HG03521 (cell line): Measurements from ENCODE around the gene TNRC6B.

Experiments used
- ATAC-seq: cut with Tn5 transposase; IDR thresholded peaks from one replicate; pipeline ENCODE4 v1.9.1; 2021; ENCODE audit warnings: mild to moderate bottlenecking, moderate library complexity; ENCODE audit not compliant: unreplicated experiment

The TNRC6B gene

DNA sequence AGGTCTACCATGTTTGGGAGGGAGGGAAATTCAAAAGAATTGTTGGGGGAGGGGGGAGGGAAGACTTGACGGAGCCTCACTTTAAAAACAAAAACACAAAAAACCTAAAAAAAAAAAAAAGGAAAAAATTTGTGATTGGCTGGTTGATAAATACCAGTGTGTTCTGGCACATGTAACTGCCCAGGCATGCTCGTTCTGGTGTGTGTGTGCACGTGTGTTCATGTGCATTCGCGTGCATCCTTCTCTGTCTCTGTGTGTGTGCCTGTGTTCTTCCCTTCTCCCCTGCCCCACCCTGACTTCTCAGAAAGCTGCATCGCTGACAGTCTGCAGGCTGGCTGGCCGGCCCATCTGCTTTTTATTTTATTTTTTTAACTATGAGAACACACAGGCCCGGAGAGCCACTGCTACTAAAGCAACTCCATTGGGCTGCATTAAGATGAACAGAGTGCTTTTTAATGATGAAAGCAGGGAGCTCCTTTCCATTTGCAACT is 146.0 kb downstream of the TNRC6B start:
- no peak for ATAC-seq

DNA sequence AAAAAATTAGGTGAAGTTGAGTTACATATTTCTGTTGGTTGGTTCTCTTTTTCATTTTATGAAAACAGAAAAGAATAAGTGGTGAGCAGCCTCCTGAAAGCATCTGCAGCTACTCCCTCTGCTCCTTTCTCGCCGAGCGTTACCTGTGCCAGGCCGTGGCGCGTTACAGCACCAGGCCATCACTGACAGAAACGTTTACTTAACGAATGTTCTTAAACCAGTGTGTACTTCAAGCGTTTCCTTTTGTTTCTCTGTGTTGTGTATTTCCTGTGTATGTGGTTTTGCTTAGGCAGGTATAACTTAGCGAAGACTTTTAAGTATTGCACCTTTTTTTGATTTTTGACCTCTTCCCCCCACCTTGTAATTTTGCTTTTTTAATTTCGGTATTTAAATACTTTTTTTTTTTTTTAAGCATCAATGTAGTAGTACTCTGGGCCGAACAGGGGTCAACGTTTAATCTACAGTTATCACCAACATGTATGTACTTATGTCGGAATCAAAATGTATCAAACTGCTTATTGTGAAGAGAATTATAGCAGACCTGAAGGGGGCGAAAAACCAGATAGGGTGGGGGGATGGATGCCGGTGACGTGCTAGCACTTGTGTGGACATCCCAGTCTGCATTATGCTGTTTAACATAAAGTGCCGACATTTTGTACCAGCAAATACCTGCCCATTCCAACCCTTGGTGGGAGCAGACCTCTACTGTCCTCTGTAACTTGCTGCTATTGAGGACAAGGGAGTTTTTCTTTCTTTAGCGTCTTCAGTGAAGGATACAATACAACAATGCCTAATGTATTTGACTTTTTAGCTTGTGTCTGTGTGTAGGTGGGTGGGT is 147.0 kb downstream of the TNRC6B start:
- ATAC-seq = no peak

DNA sequence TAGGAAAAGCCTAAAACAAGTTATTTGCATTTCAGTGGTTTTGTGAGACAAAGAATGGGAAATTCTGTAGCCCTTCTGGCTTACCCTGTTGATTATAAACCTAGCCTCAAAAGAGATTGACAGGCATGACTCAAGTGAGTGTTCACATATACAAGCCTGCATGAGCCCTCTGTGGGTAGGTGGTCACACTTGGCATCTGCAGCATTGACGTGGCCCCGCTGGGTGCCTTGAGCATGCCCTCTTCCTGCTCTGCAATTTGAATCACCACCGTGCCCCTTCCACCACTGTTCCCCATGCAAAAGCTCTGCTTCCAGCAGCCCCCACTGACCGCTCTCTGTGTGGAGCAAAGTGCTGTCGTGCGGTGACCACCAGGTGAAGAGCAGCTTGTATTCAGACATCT is 147.6 kb downstream of the TNRC6B start:
- ATAC-seq = no peak

DNA sequence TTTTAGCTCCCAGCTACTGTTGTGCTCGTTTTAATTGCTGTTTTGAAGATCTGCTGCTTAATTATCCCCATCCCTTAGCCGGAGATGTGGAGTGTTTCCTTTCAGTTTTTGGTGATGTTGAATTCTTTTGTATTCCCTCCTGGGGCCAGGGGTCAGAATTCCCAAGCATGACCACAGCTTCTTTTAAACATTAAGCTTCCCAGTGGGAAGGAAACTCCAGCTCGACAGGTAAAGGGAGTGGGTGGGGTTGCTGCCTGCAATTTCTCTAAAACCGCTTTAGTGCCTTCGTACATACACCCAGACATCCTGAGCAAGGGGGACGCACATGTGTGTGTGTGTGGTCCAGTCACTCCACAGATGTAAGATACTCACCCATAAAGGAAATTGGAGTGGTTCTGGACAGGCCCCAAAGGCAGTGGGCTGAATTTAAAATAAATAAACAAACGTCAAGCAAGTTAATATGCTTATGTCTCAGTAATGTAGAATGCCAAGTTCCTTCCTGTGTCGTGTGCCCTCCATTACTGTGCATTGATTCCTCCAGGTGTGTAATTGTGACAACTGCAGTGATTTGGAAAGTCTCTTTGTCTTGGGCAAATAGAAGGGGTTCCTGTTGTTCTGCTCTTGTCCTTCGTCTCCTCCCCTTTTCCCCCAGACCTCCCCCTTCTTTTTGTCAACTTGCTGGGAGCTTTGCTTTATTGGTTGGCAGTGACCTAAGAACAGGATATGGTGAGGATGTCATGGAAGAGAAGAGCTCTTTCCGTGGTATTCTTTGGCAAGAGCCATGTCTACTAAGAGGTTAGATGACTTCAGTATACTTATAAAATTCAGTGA is 149.4 kb downstream of the TNRC6B start:
- no peak for ATAC-seq

DNA sequence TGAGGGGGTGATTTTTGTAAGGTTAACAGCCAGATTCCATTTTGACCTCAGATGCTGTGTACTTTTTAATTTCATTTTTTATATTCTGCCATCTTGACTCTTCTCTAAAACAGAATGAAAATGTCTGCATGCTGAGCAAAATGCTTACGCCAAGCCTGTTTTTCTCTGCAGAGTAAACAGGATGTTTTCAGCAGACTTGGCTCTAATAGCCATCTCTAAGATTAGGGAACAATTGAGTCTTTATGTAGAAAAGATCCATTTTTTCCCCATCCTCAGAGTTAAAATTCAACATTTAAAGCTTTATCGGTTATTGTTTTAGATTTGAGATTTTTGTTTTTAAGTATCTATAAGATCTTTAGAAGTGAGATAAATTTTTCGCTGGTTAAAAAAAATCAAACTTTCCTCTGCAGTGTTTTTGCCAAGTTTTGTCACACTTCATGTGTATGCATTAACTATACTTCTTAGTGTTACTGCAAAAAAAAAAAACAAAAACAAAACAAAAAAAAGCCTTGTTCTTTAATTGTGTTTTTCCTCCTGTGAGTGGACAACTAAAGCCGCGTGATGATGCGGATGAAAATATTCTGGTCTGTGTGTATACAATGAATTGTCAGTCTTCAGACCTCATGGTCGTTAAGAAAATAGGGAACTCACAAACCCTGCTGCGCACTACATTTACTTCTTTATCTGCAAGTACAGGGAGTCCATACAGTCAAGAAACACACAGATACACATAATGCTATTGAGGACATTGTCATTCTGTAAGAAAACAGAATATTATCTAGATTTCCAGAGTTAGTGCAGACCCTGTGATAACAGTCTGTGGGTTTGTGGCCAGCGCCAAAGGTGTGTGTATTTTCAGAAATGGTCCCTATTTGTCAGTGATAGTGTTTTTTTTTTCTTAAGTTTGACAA is 151.1 kb downstream of the TNRC6B start:
- no peak for ATAC-seq

DNA sequence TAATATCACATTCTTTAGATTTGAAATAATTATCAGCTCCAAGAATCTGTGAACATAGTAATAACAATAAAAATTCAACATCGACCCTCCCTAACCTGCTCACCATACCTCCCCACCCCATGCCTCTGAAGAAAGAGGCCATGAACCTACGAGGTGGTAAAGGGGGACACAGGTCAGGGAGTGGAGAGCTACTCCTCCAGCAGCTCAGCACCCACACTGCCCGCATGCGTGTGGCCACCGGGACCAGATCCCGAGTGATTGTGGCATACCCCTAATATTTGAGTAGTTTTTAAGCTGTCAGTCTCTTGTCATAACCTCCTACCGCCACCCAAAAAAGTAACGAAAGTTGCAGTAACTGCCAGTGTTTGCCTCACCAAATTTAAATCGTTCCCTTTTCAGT is 151.7 kb downstream of the TNRC6B start:
- ATAC-seq = no peak

DNA sequence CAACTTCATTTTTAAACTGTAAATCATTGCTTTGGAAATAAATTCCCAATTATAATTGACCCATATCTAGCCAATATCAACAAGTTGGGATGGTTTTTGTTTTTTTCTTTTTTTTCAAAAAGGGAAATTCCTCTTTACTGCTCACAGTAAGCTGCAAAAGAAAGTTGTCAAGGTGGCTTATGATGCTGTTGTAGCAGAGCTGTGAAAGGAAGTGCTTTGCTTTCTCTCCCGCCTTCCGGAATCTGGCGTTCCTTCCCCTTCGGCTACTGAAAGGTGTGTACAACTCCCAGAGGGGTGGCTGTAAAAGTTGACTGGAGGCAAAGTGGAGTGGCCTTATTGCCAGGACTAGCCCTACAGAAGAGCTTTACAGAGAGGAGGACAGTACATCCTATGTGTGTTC is 152.4 kb downstream of the TNRC6B start:
- ATAC-seq = no peak

DNA sequence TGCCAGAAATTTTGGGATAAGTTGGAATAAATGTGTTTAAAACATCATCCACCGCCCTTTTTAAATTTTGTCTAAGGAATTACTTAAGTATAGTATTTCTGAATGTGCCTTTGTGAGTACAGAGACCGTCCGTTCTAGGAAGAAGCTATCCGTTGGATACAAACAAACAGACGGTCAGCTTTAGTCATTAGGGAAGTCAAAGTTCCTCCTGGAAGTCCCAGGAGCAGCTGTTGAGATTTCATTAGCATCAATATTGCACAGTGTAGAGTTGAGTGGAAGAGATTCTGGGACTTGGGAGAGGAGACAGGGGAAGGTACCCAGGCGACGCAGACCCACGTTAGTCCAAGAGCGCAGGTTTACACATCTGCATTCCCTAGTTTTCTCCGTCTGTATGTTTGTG is 152.9 kb downstream of the TNRC6B start:
- ATAC-seq = no peak

DNA sequence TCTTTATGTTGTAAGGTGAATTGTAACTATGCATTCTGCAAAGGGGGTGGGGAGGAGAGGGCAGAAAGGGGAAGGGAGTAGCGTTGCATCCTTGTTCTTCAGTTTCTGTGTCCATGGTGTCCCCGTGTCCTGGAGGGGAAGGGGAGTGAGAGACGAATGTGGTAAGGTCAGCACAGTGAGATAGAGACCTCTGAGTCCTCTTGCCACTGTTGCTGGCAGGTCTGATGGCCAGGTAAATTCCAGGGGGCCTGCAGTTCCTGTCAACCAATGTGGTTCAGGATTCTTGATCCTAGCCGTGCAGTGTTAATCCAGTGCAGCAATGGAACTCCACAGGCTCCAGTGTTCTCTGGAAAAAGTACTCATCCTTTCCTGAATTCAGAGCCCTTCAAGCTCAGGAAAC is 154.0 kb downstream of the TNRC6B start:
- no peak for ATAC-seq

DNA sequence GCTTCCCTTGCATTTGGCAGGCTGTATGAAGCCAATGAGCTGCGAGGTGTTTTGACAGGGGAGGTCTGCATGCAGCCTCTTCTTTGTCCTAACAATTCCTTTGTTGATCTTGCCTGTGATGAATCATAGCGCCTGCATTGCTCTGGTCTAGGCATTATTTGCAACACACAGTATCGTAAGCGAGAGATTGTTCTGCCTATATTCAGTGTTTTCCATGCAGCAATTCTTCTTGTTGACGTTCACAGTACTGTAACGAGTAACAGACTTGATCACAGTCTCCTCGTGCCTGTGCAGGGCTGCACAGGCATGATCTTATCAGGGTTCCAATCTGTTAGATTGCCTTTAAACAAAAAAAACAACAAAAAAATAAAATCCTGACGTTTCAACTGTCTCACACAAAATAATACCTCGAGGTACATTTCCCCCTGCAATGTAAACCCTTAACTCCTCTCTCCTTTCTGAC is 154.6 kb downstream of the TNRC6B start:
- no peak for ATAC-seq

DNA sequence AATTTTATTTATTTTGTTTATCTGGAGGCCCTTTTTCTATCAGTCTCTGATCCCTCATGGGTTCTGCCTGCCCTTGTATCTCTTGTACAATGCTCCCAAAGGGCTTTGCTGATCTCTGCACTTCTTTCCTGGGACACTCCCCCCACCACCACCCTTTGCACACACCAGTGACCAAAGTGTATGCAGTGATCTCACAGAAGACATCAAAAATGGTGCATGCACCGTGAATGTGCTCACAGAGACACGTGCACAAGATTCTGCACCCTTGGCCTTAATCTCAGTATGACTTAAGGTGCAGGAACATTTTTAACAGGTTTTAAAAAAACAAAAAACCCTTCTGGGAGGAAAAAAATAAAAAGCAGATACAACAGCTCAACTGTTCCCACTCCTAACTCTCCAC is 156.3 kb downstream of the TNRC6B start:
- ATAC-seq = no peak

DNA sequence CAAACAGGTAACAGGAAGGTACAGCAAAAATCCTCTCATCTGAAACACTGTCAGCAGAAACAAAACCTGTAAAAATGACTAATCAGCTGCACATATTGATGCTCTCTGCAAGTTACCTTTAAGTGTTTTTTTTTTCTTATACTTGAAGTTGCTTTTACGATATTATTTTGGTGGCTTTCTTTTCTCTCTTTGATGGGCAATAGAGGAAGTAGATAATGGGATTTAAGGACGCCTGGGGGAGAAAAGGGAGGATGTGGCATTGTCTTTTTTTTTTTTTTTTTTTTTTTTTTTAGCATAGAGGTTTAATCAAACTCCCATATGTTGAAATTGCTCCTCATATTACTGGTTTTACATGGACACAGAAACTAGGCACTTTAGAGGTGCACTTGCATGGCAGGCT is 157.2 kb downstream of the TNRC6B start:
- ATAC-seq = no peak

DNA sequence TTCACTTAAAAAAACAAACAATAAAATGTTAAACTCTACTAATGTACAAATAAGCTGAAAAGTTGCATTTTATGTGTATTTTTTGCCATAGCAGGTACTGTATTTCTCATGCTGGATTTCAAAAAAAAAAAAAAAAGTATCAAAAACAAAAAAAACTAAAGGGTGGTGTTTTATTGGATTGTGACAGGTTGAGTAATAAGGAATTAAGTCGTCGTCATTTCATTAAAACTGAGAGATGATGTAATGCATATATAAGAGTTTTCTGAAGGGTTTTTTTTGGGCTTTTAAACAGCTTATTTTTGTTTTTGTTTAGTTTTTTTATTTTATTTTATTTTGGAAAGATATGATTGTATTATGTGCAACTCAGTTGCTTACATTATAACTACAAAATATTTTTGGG is 157.6 kb downstream of the TNRC6B start:
- ATAC-seq = no peak

DNA sequence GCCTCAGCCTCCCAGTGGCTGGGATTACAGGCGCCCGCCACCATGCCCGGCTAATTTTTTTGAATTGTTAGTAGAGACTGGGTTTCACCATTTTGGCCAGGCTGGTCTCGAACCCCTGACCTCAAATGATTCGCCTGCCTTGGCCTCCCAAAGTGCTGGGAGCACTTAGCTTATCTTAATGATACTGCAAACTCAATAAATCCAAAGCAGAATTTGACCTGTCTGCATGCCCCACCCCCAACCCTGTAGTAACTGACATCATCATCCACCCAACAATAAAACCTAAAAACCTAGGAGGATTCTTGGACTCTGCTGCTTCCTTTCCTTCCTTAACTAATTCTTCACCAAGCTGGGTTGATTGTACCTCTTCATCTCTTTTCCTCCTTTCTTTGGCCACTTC is 162.3 kb downstream of the TNRC6B start:
- no peak for ATAC-seq

DNA sequence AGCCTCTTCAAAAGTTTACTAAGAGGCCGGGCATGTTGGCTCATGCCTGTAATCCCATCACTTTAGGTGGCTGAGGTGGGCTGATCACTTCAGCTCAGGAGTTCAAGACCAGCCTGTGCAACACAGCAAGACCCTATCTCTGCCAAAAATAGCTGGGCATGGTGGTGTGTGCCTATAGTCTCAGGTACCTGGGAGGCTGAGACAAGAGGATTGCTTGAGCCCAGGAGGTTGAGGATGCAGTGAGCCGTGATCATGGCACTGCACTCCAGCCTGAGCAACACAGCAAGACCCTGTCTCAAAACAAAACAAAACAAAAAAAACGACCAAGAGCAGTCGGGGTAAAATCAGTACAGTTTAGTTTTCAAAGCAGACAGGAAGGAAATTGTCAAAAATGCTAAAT is 163.9 kb downstream of the TNRC6B start:
- ATAC-seq = no peak

DNA sequence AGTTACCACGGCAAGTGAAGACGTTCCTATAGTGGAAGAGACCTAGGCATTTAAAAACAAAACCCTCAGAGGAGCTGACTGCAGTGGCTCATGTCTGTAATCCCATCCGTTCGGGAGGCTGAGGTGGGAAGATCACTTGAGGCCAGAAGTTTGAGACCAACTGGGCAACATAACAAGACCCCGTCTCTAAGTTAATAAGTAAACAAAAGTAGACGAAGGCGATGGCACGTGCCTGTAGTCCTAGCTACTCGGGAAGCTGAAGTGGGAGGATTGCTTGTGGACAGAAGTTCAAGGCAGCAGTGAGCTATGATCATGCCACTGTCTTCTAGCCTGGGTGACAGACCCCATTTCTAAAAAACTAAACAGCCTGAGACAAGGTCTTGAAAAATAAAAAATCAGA is 164.8 kb downstream of the TNRC6B start:
- ATAC-seq = no peak

DNA sequence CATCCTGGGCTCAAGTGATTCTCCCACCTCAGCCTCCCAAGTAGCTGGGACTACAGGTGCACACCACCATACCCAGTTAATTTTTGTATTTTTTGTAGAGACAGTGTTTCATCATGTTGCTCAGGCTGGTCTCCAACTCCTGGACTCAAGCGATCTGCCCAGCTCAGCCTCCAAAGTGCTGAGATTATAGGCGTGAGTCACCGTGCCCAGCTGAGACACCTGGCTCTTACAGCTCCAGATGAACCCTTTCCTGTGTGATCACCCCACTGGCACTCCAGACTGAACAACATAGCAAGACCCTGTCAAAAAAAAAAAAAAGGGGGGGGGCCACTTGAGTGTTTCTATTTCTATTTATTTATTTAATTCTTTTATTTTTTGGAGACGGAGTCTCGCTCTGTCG is 167.5 kb downstream of the TNRC6B start:
- no peak for ATAC-seq

DNA sequence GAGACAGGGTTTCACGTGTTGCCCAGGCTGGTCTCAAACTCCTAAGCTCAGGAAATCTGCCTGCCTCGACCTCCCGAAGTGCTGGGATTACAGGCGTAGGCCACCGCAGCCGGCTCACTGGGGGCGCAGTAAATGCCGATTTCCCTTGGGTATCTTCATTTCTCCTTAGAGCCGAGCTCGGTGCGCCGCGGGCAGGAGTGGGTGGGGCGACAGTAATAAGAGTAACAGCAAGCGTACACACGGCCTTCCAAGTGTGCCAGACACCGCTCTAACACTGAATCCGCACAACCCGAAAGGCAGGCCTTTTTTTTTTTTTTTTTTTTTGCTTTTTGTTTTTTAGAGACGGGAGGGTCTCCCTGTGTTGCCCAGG is 168.1 kb downstream of the TNRC6B start:
- ATAC-seq = peak; percentile 23

DNA sequence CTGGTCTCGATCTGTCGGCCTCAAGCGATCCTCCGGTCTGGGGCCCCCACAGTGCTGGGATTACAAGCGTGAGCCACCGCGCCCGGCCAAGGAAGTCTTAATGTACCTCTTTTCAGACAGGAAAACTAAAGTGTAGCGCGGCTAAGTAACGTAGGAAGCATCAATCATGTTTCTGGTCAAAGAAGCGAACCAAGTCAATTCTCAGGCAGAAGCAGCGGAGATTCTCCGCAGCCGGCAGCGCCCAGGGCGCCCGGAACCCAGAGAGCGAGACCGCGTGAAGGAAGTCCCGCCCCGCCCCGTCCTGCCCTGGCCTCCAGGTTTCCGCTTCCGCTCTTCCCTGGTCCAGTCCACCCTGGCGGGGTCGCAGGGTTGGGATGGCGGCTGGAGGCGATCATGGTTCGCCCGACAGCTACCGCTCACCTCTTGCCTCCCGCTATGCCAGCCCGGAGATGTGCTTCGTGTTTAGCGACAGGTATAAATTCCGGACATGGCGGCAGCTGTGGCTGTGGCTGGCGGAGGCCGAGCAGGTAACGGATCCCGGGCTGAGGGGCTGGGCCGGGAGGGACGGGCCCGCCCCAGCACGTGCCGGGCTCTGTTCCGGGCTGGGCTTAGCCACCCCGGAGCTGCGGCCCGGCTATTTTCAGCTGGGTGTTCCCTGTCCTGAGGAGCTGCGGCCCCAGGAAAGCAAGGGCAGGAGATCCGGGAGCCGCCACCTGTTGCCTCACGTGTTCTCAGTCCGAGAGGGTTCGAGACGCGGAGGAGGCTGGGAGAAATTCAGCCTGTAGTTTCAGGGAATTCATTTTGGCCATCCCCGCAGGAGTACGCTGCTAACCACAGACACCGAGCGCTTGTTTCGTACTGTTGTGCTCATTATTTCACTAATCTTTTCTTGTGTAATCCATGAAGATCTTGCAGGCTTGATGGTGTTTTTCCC is 168.7 kb downstream of the TNRC6B start, which contains the start of gene ADSL:
TSS of gene ADSL (plus strand) at position 316 of the 934 bp plus-strand sequence. CDS start at position 375, 59 bp downstream.
- ATAC-seq = peak; percentile 71

DNA sequence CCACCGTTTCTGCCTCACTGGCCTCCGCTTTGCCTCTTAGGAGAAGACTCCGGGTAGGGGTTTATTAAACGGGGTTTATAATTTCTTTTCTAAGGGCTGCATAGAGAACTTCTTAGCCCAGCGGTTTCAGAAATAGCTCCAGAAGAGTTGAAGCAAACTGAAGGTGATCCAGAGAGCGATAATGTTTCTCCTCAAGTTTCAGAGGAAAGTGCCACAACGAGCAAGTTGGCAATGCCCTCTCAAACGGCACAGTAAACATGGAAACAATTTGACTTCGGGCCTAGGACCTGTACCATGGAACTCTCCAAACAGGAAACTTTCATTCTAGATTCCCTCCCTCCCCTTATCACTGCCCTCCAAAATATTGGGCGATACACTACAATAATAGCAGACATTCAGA is 169.6 kb downstream of the TNRC6B start:
- no peak for ATAC-seq
